Spleen (tissue), 7 donors: Measurements from ENCODE around the gene CRYBG1.

Experiments
- CTCF ChIP-seq, 11 experiments: fragments of 200-600 bp in 7 of 11; fragments of 450-650 bp in 4 of 11; sonication (generic) in 4 of 11; IDR thresholded peaks in 8 of 11; conservative IDR thresholded peaks in 3 of 11; 1 replicate in 7 of 11; 2 replicates in 4 of 11; pipeline versions ENCODE4 v1.4.0 to v1.8.0; 2016 to 2021; ENCODE audit warnings: antibody characterized with exemption in 11 of 11, inconsistent platforms in 4 of 11, mild to moderate bottlenecking in 1 of 11
- POLR2A ChIP-seq, 3 donors: fragments of 450-650 bp; IDR thresholded peaks; one replicate each; pipeline ENCODE4 v1.5.1; 2017; ENCODE audit warnings: antibody characterized with exemption in 3 of 3, mild to moderate bottlenecking in 1 of 3
- POLR2AphosphoS5 ChIP-seq, 3 donors: sonication (generic); formaldehyde crosslinking; IDR thresholded peaks; one replicate each; pipeline ENCODE4 v1.5.1; 2017; ENCODE audit warnings: antibody characterized with exemption in 3 of 3
- donor health status: DM: no; HTN: no; CAD: no; lungs with moderate emphysema.
- donor health status: DM: no; HTN: no; CAD: no.
- donor health status: DM: no; HTN: no; CAD: no.

DNA sequence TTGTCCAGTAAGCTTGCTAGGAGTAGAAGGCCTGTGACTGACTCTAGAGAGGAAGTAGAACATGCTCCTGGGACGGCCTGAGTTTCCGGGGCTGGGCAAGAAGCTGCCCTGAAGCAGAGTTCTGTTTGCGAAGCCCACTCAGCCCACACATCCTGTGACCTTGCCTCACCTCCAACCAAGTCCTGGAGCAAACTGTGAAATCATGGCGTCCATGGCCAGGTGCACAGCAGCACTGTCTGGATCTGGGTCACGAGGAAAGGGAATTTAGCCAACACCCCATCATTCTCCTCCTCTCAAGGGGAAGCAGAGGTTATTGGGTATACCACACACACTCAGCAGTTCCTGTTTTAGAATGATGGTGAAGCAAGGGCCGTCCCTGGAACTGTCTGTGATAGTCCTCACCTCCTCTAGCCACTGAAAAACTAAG is 87.5 kb downstream of the CRYBG1 start:
- TF ChIP-seq CTCF (IDR thresholded peaks at IDR 0.05 in 8 of 11, conservative IDR thresholded peaks at IDR 0.05 in 3 of 11) = no peak
- no peak for TF ChIP-seq POLR2A (IDR thresholded peaks at IDR 0.05)
- TF ChIP-seq POLR2AphosphoS5 (IDR thresholded peaks at IDR 0.05) = peak in 2 of 3 donors; percentile 43 to 56
